IgD-negative memory B cell (primary cell): ENCODE results near the gene ARFRP1. TPM values are rescaled to one million over a fixed set of nuclear protein-coding genes. Genes with fewer than 3 reads are reported as not detected.

Source experiments
- H3K27ac Mint-ChIP-seq, 3 donors: one replicate each; pipeline ENCODE4 v1.8.0; 2020 to 2022; ENCODE audit warnings: mild to moderate bottlenecking in 3 of 3, mixed read lengths in 3 of 3, moderate library complexity in 1 of 3
- H3K27me3 Mint-ChIP-seq: one replicate; pipeline ENCODE4 v1.8.0; 2021; ENCODE audit warnings: mixed read lengths
- H3K36me3 Mint-ChIP-seq: one replicate; pipeline ENCODE4 v1.8.0; 2020; ENCODE audit warnings: mild to moderate bottlenecking, mixed read lengths
- H3K4me1 Mint-ChIP-seq, 3 donors: one replicate each; pipeline ENCODE4 v1.8.0; 2020 to 2022; ENCODE audit warnings: mixed read lengths in 3 of 3, mild to moderate bottlenecking in 1 of 3
- H3K4me3 Mint-ChIP-seq, 4 donors: one replicate each; pipeline ENCODE4 v1.8.0; 2020 to 2022; ENCODE audit warnings: mild to moderate bottlenecking in 4 of 4, mixed read lengths in 4 of 4, moderate library complexity in 3 of 4
- H3K9me3 Mint-ChIP-seq, 3 donors: one replicate each; pipeline ENCODE4 v1.8.0; 2020 to 2021; ENCODE audit warnings: mixed read lengths in 3 of 3, mild to moderate bottlenecking in 1 of 3
- polyA plus RNA-seq: library from polyadenylated mRNA; unstranded; fragments of 300-500 nt; fragmentation: Illumina TruSeq; gene quantifications from one replicate; pipeline ENCODE4 v1.2.3, GENCODE V29; 2021

ARFRP1 gene
- polyA plus RNA-seq = 64.3 TPM

GRCh38 chr20:63707558-63708300, at the start of gene ARFRP1, which contains the start of gene ZGPAT:
TSS of gene ARFRP1 (minus strand) at chr20:63707976. CDS start at chr20:63707091, 885 bp downstream.
TSS of gene ZGPAT (plus strand) at chr20:63708039. CDS start at chr20:63708581, 542 bp downstream.
- Mint-ChIP-seq H3K9me3 (peaks cover 0 to 3% (median 1%) of the 10 kb centered on the region in 3 donors), H3K27me3 (no peaks in the 10 kb centered on the region), H3K4me1 (peaks cover 21 to 31% (median 23%) of the 10 kb centered on the region in 3 donors), H3K27ac (peak within 1 kb of the TSS; percentile 78 to 95 (median 92)), H3K4me3 (peak within 1 kb of the TSS; percentile 85 to 92 (median 90)), H3K36me3 (peaks cover 7% of the 10 kb centered on the region)

- Mint-ChIP-seq H3K4me3 (no peak overlapping the region), H3K27me3 (peaks cover 4% of the 10 kb centered on the region), H3K9me3 (peaks cover 0 to 1% (median 0%) of the 10 kb centered on the region in 3 donors), H3K36me3 (no peaks in the 10 kb centered on the region), H3K4me1 (peaks cover 0 to 5% (median 0%) of the 10 kb centered on the region in 3 donors), H3K27ac (no peak overlapping the region)
Measured at GRCh38 chr20:63756648-63756991, 48.8 kb upstream of the ARFRP1 start.

GRCh38 chr20:63755933-63756647, 48.3 kb upstream of the ARFRP1 start:
- no peak overlapping the region for H3K27ac Mint-ChIP-seq
- H3K4me1 Mint-ChIP-seq = peaks cover 0 to 5% (median 0%) of the 10 kb centered on the region in 3 donors
- H3K4me3 Mint-ChIP-seq = no peak overlapping the region
- peaks cover 4% of the 10 kb centered on the region for H3K27me3 Mint-ChIP-seq
- H3K36me3 Mint-ChIP-seq = no peaks in the 10 kb centered on the region
- H3K9me3 Mint-ChIP-seq = peaks cover 0 to 1% (median 0%) of the 10 kb centered on the region in 3 donors

- Mint-ChIP-seq H3K27me3 (no peaks in the 10 kb centered on the region), H3K36me3 (no peaks in the 10 kb centered on the region), H3K4me3 (peak overlapping the region in 1 of 4 donors; percentile 16), H3K4me1 (peaks cover 0 to 5% (median 0%) of the 10 kb centered on the region in 3 donors), H3K9me3 (peaks cover 0 to 1% (median 0%) of the 10 kb centered on the region in 3 donors), H3K27ac (no peak overlapping the region)
Measured at GRCh38 chr20:63754008-63754407, 46.2 kb upstream of the ARFRP1 start.

- no peaks in the 10 kb centered on the region for H3K27me3 Mint-ChIP-seq
- H3K27ac Mint-ChIP-seq = no peak overlapping the region
- H3K4me3 Mint-ChIP-seq = no peak overlapping the region
- peaks cover 0 to 1% (median 0%) of the 10 kb centered on the region in 3 donors for H3K9me3 Mint-ChIP-seq
- H3K4me1 Mint-ChIP-seq = peaks cover 0 to 4% (median 0%) of the 10 kb centered on the region in 3 donors
- no peaks in the 10 kb centered on the region for H3K36me3 Mint-ChIP-seq
Measured at GRCh38 chr20:63753381-63753780, 45.6 kb upstream of the ARFRP1 start.

GRCh38 chr20:63752411-63753101, 44.8 kb upstream of the ARFRP1 start:
- H3K27me3 Mint-ChIP-seq = no peaks in the 10 kb centered on the region
- no peaks in the 10 kb centered on the region for H3K36me3 Mint-ChIP-seq
- no peak overlapping the region for H3K4me3 Mint-ChIP-seq
- no peak overlapping the region for H3K27ac Mint-ChIP-seq
- H3K4me1 Mint-ChIP-seq = peaks cover 0 to 3% (median 0%) of the 10 kb centered on the region in 3 donors
- H3K9me3 Mint-ChIP-seq = peaks cover 0 to 1% (median 0%) of the 10 kb centered on the region in 3 donors

- Mint-ChIP-seq H3K27ac (peak overlapping the region in 1 of 3 donors; percentile 67), H3K4me3 (peak overlapping the region in 1 of 4 donors; percentile 47), H3K9me3 (peaks cover 0 to 1% (median 0%) of the 10 kb centered on the region in 3 donors), H3K36me3 (no peaks in the 10 kb centered on the region), H3K4me1 (peaks cover 0 to 3% (median 0%) of the 10 kb centered on the region in 3 donors), H3K27me3 (no peaks in the 10 kb centered on the region)
Measured at GRCh38 chr20:63751471-63752271, 43.9 kb upstream of the ARFRP1 start.

GRCh38 chr20:63750807-63751470, 43.2 kb upstream of the ARFRP1 start:
- H3K36me3 Mint-ChIP-seq = no peaks in the 10 kb centered on the region
- H3K27ac Mint-ChIP-seq = peak overlapping the region in 1 of 3 donors; percentile 67
- no peaks in the 10 kb centered on the region for H3K27me3 Mint-ChIP-seq
- H3K4me1 Mint-ChIP-seq = peaks cover 0 to 3% (median 0%) of the 10 kb centered on the region in 3 donors
- H3K9me3 Mint-ChIP-seq = peaks cover 0 to 1% (median 0%) of the 10 kb centered on the region in 3 donors
- H3K4me3 Mint-ChIP-seq = peak overlapping the region in 1 of 4 donors; percentile 47

- Mint-ChIP-seq H3K9me3 (peaks cover 0 to 1% (median 0%) of the 10 kb centered on the region in 3 donors), H3K36me3 (no peaks in the 10 kb centered on the region), H3K27ac (no peak overlapping the region), H3K4me3 (no peak overlapping the region), H3K4me1 (peaks cover 0 to 3% (median 0%) of the 10 kb centered on the region in 3 donors), H3K27me3 (no peaks in the 10 kb centered on the region)
Measured at GRCh38 chr20:63749597-63750508, 42.1 kb upstream of the ARFRP1 start.

- no peaks in the 10 kb centered on the region for H3K4me1 Mint-ChIP-seq
- no peaks in the 10 kb centered on the region for H3K27me3 Mint-ChIP-seq
- no peaks in the 10 kb centered on the region for H3K9me3 Mint-ChIP-seq
- no peak overlapping the region for H3K27ac Mint-ChIP-seq
- no peaks in the 10 kb centered on the region for H3K36me3 Mint-ChIP-seq
- H3K4me3 Mint-ChIP-seq = peak overlapping the region in 1 of 4 donors; percentile 62
Measured at GRCh38 chr20:63748934-63749270, 41.1 kb upstream of the ARFRP1 start.

GRCh38 chr20:63748070-63748933, 40.5 kb upstream of the ARFRP1 start:
- Mint-ChIP-seq H3K27me3 (no peaks in the 10 kb centered on the region), H3K27ac (no peak overlapping the region), H3K36me3 (no peaks in the 10 kb centered on the region), H3K4me3 (peak overlapping the region in 1 of 4 donors; percentile 62), H3K4me1 (no peaks in the 10 kb centered on the region), H3K9me3 (no peaks in the 10 kb centered on the region)

GRCh38 chr20:63747622-63748069, 39.9 kb upstream of the ARFRP1 start:
- Mint-ChIP-seq H3K27me3 (no peaks in the 10 kb centered on the region), H3K4me3 (no peak overlapping the region), H3K9me3 (no peaks in the 10 kb centered on the region), H3K27ac (no peak overlapping the region), H3K4me1 (no peaks in the 10 kb centered on the region), H3K36me3 (no peaks in the 10 kb centered on the region)
